Cerebellar cortex (tissue), 1 donor: Measurements from ENCODE around the gene STAU1.
A peak's percentile ranks its signal among the peaks of the same experiment; 100 is the strongest.
"Not testable (repeated sequence)": the region's sequence is repeated elsewhere in the genome, so short reads cannot be mapped to it uniquely, and the experiment has no call there.

Source experiments
- DNase-seq: peaks from one replicate; pipeline ENCODE4 v3.0.0-alpha.2; 2015; ENCODE audit warnings: low spot score

Gene STAU1, protein sequence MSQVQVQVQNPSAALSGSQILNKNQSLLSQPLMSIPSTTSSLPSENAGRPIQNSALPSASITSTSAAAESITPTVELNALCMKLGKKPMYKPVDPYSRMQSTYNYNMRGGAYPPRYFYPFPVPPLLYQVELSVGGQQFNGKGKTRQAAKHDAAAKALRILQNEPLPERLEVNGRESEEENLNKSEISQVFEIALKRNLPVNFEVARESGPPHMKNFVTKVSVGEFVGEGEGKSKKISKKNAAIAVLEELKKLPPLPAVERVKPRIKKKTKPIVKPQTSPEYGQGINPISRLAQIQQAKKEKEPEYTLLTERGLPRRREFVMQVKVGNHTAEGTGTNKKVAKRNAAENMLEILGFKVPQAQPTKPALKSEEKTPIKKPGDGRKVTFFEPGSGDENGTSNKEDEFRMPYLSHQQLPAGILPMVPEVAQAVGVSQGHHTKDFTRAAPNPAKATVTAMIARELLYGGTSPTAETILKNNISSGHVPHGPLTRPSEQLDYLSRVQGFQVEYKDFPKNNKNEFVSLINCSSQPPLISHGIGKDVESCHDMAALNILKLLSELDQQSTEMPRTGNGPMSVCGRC

DNA sequence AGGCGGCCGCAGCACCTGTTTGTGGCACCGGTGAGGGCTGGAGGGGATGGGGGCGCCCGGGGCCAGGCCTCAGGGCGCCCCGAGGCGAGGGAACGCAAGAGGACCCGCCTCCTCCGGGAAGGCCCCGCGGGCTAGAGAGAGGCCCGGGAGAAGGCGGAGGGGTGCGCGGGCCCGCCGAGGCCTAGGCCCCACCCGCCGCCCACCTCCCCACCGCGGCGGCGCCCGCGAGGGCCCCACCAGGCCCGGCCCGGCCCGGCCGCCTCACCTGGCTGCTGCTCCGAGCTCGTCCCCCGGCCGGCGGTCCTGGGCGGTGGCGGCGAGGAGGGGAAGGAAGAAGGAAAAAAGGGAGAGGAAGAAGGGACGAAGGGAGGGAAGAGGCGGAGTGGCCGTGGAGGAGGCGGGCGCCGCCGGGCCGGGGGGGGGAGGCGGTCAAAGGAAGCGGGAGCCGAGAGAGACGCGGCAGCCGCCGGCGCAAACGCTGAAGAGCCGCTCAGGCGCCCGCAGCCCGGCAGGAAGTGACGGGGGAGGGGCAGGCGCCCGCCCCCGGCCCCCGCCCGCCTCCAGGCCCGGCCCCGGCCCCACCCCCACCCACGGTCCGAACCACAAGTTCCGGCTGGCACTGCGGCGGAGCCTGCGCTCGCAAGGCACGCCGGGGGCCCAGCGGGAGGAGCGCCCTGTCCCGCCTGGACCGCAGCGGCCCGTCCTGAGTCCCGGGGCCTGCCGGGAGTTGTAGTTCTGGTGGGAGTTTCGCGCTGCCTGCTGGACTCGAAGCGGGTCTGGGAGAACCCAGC is at the start of gene STAU1:
TSS of gene STAU1 (minus strand) at position 484 of the 791 bp plus-strand sequence. CDS start 22,133 bp downstream, outside the sequence.
- DNase-seq, result peak; percentile 96

DNA sequence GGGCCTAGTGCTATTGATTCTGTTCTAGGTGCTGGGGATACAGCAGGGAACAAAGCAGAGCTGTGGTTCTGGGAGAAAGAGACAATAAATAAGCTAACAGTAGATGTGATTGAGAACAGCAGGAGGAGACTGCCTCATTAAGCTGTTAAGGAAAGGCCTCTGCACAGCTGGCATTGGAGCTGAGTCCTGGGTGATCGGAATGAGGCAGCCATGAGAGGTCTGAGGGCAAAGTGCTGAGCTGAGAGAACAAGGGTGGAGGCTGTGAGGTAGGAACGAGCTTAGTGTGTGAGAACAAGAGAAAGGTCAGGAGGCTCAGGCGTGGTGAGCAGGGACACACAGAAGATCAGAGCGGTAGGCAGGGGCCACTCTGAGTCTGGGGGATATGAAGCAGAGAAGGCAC is 49.4 kb upstream of the STAU1 start:
- DNase-seq, result no peak

DNA sequence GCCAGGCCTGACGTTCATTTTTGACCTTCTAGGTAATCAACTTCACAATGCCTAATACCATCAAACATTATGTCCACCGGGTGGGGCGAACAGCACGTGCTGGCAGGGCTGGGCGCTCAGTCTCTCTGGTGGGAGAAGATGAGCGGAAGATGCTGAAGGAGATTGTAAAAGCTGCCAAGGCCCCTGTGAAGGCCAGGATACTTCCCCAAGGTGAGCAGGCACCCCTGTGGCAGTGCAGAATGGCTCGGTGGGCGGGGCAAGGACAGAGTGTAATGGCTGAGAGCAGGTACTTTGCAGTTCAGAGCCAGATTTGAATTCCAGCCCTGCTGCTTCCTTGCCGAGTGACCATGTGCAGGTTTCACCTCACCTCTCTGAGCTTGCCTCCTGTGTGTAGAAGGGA is 48.2 kb upstream of the STAU1 start:
- DNase-seq, result no peak

DNA sequence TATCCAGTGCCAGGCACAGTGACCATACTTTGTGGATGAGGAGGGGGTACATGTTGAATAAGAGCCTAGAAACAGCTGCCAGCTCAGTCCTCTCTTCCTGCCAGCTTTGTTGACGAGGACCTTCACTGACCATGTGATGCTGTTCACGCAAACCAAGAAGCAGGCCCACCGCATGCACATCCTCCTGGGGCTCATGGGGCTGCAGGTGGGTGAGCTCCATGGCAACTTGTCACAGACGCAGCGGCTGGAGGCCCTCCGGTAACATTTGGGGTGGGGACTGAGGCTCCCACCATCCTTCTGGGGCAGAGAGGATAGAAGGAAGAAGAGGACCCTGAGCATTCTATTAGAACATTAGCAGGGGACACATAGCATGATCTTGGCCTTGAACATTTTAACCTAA is 46.7 kb upstream of the STAU1 start:
- DNase-seq, result no peak

DNA sequence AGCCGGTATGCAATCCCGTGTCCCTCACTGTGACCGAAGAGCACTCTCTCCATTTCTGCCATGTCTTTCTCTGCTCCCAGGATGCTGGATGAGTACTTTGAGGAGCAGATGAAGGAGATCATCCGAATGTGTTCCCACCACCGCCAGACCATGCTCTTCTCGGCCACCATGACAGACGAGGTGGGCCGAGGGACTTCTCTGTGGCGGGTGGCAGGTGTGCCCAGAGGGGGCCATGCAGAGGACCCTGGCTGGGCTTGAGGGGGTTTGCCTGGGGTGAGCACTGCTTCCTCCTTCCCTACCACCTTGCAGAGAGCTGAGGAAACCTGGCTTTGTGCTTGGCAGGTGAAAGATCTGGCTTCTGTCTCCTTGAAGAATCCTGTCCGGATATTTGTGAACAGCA is 45.1 kb upstream of the STAU1 start:
- DNase-seq, result no peak

DNA sequence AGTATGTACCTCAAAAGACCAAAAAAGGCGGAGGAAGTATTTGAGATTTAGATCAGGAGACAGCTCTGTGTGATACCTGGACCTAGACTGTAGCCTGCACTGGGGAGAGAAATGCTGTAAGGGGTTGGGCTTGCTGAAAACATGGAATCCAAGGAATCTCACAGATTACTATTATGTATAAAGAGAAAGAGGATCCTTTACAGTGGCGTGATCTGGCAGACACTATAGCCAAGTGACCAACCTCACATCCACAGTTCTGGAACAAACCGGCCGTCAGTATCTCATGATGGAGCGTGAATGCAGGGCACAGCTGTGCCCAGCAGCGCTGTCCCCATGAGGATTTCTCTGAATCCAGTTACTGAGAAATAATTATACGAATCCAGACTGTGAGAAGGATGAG is 43.3 kb upstream of the STAU1 start:
- no peak for DNase-seq

DNA sequence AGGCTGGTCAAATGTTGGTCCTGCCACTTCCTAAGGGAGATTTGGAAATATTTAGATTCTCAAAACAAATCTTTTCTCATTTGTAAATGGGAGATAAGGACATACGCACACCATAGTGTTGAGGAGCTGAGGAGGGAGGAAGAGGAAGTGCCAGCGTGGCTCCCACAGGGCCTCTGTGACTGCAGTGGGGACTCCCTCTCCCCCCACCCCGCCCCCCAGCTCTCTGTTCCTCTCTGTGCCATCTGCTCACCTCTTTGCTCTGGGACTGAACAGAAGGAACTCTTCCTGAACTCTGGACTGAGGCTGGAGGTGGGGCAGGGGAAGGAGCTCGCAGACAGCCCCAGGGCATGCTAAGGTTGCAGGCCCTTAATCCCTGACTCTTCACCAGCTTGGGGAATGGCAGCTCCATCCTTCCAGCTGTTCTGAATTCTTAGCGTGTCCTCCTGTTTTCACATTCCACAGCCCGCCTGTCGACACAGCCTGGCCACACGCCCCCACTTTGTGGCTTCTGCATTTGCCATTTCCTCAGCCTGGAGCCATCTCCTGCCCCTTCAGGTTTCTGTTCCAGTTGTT is 42.5 kb upstream of the STAU1 start:
- DNase-seq, result peak; percentile 72

DNA sequence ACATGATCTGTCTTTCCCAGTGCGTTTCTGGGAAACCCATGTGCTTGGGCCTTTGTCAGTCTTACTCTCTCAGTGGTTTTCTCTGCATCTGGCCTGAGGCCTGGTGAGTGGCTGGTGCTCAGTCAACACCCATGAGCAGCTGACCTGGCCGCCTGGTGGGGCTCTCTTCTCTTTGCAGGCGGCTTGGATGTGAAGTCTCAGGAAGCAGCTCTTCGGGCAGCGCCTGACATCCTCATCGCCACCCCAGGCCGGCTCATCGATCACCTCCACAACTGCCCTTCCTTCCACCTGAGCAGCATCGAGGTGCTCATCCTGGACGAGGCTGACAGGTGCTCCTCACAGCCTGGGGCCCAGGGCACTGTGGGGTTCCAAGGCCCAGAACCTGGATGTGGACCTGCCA is 41.9 kb upstream of the STAU1 start:
- no peak for DNase-seq

DNA sequence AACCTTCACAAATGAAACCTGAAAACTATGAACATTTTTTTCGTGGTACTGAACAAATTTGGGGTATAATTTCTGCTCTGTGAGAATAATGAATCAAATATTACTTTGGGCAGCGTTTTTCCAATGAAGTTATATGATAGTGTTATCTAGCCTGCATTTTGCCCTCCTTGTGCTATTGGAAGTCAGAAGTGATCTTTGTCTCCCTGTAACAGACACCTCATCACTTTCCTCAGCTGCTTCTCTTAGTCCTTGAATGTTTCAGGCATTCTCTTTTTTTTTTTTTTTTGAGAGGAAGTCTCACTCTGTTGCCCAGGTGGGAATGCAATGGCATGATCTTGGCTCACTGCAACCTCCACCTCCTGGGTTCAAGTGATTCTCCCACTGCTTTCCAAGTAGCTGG is 41.2 kb upstream of the STAU1 start:
- no peak for DNase-seq

DNA sequence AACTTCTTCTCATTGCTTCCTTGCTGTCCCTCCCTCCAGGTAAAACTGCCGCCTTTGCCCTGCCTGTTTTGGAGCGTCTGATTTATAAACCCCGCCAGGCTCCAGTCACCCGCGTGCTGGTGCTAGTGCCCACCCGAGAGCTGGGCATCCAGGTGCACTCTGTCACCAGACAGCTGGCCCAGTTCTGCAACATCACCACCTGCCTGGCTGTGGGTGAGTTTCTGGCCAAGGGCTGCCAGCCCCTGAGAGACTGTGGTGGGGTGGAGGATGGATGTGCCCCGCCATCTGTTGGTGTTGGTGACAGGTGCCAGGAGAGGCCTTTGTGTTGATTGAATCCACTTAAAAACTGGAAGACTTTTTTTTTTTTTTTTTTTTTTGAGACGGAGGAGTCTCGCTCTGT is 40.5 kb upstream of the STAU1 start:
- DNase-seq, result peak; percentile 65

DNA sequence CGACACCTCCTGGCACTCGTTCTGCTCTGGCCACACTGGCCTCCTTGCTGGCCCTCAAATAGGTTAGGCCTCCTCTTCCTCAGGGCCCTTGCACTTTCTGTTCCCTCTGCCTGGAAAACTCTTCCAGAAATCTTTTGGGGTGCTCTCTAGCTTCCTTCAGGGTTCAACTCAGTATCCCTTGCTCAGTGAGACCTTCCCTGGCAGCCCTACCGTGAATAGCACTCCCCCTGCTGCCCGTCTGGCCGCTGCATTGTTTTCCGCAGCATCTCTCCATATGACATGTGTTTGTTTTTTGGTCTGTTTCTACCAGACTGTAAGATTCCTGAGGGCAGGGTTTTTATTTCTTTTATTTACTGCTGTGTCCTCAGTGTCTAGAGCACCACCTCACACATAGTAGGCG is 37.8 kb upstream of the STAU1 start:
- no peak for DNase-seq

DNA sequence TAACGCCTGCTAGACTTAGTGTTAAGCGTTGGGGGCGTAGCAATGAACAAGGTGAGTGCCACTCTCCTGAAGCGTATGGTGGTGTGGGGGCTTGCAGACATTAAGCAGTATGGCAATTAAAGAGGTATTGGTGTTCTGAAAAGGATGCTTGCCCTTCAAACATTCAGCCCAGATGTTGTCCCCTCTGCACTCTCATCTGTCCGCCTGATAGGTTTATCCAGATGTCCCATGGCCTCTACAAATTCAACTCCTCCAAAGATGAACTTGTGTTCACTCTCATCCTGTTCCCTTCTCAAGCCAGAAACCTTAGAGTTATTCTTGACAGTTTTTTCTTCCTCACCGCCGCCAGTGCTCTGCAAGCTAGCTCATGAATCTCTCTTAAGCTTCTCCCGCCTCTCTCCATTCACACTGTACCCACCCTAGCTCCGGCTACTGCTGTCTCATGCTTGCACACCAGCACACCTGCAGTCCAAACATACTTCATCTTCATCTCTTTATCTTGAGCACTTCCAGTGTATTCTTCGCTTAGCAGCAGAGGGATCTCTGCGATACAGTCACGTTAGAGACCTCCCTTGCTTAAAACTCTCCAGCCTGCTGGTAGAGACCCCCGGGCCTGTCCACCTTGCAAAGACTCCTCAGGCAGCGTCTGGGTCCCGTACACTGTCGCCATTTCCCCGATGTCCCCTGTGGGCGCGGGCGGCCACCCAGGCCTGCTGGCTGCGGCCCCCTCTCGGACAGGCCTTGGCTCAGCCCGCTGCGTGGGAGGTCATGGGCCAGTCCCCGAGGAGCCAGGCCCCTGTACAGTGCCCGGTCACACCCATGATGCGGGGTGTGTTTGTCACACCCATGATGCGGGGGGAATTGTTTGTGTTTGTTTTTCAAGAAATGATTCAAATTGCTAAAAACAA is 32.0 kb upstream of the STAU1 start:
- DNase-seq, result no peak

DNA sequence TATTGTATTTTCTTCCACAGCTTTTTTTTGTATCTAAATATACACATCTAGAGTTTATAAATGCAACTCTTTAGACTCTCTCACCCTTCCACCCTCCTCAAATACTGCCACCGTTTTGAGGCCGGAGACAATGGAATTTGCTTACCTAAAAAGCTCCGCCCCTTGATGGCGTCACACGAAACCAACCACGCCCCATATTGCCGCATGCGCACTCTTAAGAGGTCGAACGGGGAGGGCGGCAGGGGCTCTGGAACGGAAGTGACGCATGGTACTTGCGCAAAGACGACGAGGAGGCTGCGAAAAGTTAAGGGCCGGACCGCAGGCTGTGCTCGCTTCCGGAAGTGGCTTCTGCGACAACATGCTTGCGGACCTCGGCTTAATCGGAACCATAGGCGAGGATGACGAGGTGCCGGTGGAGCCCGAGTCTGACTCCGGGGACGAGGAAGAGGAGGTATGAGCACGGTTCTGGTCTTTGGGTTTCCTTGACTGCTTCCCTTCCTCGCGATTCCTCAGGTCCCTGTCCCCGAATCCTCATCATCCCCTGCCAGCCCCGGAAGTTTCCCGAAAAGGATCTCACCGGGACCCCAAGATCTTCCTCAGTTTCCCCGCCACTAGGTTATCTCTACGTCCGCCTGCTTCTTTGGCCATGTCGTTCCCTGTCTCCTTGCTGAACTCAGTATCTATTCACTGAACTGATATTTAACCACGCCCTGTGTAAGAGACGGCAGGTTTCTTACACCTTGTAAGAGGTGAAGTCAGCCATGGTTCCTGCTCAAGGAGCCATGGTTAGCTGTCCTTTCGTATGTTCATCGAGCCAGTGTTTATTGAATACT is 31.2 kb upstream of the STAU1 start, which contains the start of gene DDX27:
TSS of gene DDX27 (plus strand) at position 326 of the 833 bp plus-strand sequence. CDS start at position 359, 33 bp downstream.
- DNase-seq, result peak; percentile 99

DNA sequence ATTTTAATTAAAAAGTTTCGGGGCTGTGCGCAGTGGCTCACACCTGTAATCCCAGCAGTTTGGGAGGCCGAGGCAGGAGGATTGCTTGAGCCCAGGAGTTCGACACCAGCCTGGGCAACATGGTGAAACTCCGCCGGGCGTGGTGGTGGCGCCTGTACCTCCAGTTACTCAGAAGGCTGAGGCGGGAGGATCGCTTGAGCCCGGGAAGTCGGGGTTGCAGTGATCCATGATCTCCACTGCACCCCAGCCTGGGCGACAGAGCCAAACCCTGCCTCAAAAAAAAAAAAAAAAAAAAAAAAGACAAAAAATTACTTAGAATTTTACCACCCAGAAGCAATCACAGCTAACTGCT is 30.6 kb upstream of the STAU1 start:
- not testable (repeated sequence) for DNase-seq

DNA sequence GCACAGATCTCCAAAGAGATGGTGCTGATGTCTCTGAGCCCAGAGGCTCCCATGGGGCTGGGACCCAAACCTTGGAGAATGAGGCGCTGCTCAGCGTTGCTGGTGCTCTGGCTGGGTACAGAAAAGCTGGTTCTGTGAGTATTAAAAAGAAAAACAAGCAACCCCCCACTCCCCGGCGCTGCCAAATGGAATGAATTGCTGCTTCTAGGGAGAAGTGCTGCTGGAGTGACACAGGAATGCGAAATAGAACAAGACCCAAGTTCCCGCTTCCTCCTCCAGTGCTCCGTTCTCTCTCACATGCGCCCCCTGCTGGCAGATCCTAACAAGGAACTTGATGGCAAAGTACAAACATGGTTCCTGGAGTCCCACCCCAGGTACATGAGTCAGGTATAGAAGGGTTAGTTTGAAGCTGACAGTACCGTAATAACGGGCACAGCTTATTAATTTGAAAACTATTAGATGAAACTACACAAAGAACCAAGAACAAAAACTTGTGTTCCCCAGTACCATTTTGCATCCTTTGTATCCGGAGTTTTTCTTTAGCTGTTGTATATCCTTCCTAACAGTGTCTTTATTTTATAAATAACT is 29.0 kb upstream of the STAU1 start:
- DNase-seq, result peak; percentile 94

DNA sequence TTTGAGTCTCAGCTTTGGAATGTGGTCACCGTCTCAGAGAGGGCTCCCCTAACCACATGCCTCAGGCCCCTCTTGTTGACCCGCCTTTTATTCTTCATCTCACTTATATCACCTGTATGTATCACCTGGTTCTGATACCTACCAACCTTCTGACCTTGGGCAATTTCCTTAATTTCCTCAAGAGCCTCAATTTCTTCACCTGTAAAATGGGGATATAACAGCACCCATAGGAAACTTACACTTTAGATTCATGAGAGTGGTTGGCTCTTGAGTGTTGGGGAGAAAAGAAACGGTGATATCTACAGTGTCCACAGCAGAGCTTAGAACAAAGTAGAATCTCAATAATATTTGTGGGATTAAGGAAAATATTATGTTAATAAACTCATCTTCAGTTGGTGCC is 27.1 kb upstream of the STAU1 start:
- no peak for DNase-seq

DNA sequence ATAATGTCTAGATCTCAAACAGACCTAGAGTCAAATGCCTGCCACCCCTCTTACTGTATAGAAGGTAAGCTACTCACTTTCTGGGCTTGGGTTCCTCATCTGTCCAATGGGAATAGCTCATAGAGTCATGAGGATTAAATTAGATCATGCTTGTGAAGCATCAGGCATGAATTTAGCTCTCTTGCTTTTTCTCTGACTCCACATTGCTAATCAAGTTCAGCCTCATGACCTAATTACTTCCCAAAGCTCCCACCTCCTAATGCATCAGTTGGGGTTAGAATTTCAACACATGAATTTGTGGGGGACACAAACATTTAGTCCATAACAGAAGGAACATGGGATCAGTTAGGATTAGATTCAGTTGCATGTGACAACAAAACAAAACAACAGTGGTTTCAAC is 26.4 kb upstream of the STAU1 start:
- no peak for DNase-seq

DNA sequence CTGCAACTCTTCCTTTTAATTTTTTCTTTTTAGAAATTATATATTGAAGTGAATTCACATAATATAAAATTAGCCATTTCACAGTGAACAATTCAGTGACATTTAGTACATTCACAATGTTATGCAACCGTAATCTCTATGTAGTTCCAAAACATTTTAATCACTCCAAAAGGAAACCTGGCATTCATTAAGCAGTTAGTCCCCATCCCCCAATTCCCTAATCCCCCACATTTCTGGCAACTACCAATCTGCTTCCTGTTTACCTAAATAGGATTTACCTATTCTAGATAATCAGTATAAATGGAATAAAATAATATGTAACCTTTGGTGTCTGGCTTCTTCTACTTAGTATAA is 22.6 kb upstream of the STAU1 start:
- no peak for DNase-seq

DNA sequence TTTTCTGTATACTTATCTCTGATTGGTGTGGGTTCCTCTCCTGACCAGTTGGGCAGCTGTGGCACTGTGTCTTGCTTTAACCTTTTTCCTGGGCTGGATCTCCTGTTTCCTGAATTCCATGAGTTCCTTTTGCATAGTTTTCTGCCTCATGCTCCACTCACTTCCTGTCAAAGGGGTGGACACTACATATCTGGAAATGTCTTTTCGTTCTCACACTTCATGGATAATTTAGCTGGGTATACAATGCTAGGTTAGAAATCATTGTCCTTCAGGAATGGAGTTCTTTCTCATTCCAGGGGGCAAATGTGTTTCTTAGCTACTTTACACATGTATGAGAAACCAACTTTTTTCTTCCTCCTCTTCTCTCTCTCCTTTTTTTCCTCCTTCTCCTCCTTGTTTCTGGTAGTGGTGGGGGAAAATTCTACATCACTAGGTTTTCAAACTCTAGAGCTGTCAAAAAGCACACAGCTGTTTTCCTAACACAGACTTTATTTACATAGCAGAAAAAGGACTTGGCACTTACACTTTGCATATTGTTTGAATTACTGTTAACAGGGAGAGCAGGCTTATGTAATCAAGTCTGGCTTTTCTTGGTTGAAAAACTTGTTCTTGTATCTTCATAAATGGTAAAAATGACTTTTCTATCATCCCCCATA is 22.1 kb upstream of the STAU1 start:
- no peak for DNase-seq

DNA sequence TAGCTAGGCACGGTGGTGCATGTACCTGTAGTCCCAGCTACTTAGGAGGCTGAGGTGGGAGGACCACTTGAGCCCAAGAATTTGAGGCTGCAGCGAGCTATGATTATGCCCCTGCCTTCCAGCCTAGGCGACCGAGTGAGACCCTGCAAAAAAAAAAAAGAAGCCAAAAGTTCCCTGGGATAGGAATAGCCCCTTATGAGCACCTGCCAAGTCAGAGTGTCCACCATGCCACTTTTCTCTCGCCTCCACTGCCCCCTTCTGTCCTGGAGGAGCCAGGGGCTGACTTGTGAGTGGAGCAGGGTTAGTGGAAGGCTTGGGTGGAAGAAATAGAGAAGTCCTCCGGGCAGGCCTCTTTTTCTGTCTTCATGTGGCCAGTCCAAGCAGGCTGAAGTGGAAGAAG is 18.9 kb upstream of the STAU1 start:
- no peak for DNase-seq
